ENCODE results near the gene BAZ2B.
"Not testable (repeated sequence)": the region's sequence is repeated elsewhere in the genome, so short reads cannot be mapped to it uniquely, and the experiment has no call there.

Gene BAZ2B

GRCh38 chr2:159366538-159366937 lies 249.8 kb downstream of the BAZ2B start:
- H3K4me1 ChIP-seq (ENCODE audit: insufficient read depth, low read length, severe bottlenecking) = no peaks in the 10 kb centered on the region
- no peaks in the 10 kb centered on the region for H3F3A ChIP-seq (ENCODE audit: insufficient read depth, low read length)
- H3K9me2 ChIP-seq (ENCODE audit: low read depth, low read length) = no peaks in the 10 kb centered on the region
- no peak overlapping the region for H3K4me2 ChIP-seq (ENCODE audit: low read length)
- no peaks in the 10 kb centered on the region for H3K9me3 ChIP-seq (ENCODE audit: low read length)
- H3K36me3 ChIP-seq (ENCODE audit: insufficient read depth, low read length) = 0 out of 2 replicates have a peak, but pooled peaks cover 7% of the 10 kb centered on the region
- H3K79me2 ChIP-seq (ENCODE audit: insufficient read depth, low read length) = no peaks in the 10 kb centered on the region
- H3K27ac ChIP-seq (ENCODE audit: low read depth, low read length, poor library complexity, severe bottlenecking) = no peak overlapping the region
- H2AFZ ChIP-seq (ENCODE audit: low read length) = no peak overlapping the region
- H3K27me3 ChIP-seq (ENCODE audit: insufficient read depth, low read length) = no peaks in the 10 kb centered on the region
- no peak overlapping the region for H3K9ac ChIP-seq (ENCODE audit: low read length)
- H3K4me3 ChIP-seq (ENCODE audit: low read depth, low read length, poor library complexity, severe bottlenecking) = no peak overlapping the region
- no peak for TF ChIP-seq CTCF (IDR thresholded peaks at IDR 0.05; ENCODE audit: low read length)
- TF ChIP-seq EZH2 (IDR thresholded peaks at IDR 0.05; ENCODE audit: borderline replicate concordance, low read length) = no peak
- no peaks in the 10 kb centered on the region for H4K20me1 ChIP-seq (ENCODE audit: insufficient read depth, low read length)

DNA sequence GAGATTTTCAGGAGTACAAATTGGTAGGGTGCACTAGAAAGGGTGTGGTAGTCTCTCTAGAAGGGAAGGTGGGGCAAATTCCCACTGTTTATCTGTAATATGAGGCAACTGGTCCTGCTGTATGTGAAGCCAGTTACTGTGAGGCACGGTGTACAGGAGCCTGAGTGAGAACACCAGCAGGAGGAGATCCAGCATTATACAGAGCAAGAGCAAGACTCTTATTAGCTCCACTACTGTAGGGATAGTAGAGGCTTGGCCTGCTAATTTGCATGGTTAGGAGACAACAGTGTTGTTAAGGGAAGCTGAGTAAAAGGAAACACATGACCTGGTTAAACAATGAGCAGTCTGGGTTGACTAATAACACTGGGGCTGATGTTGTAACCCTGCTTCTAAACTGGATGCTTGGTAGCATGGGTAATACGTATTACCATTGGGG lies 253.5 kb downstream of the BAZ2B start:
- H4K20me1 ChIP-seq (ENCODE audit: insufficient read depth, low read length) = no peaks in the 10 kb centered on the region
- H3K9me2 ChIP-seq (ENCODE audit: low read depth, low read length) = no peaks in the 10 kb centered on the region
- no peak overlapping the region for H3K27ac ChIP-seq (ENCODE audit: low read depth, low read length, poor library complexity, severe bottlenecking)
- no peaks in the 10 kb centered on the region for H3K36me3 ChIP-seq (ENCODE audit: insufficient read depth, low read length)
- no peaks in the 10 kb centered on the region for H3K79me2 ChIP-seq (ENCODE audit: insufficient read depth, low read length)
- no peak for TF ChIP-seq CTCF (IDR thresholded peaks at IDR 0.05; ENCODE audit: low read length)
- no peak for TF ChIP-seq EZH2 (IDR thresholded peaks at IDR 0.05; ENCODE audit: borderline replicate concordance, low read length)
- H3K4me2 ChIP-seq (ENCODE audit: low read length) = no peak overlapping the region
- H2AFZ ChIP-seq (ENCODE audit: low read length) = no peak overlapping the region
- H3K9ac ChIP-seq (ENCODE audit: low read length) = no peak overlapping the region
- H3K9me3 ChIP-seq (ENCODE audit: low read length) = no peaks in the 10 kb centered on the region
- H3K4me1 ChIP-seq (ENCODE audit: insufficient read depth, low read length, severe bottlenecking) = no peaks in the 10 kb centered on the region
- H3K4me3 ChIP-seq (ENCODE audit: low read depth, low read length, poor library complexity, severe bottlenecking) = no peak overlapping the region
- no peaks in the 10 kb centered on the region for H3K27me3 ChIP-seq (ENCODE audit: insufficient read depth, low read length)
- no peaks in the 10 kb centered on the region for H3F3A ChIP-seq (ENCODE audit: insufficient read depth, low read length)

GRCh38 chr2:159362094-159362493 lies 254.3 kb downstream of the BAZ2B start:
- TF ChIP-seq EZH2 (IDR thresholded peaks at IDR 0.05; ENCODE audit: borderline replicate concordance, low read length) = no peak
- TF ChIP-seq CTCF (IDR thresholded peaks at IDR 0.05; ENCODE audit: low read length) = no peak
- Histone ChIP-seq H3K4me2 (ENCODE audit: low read length) (no peak overlapping the region), H3K9me3 (ENCODE audit: low read length) (no peaks in the 10 kb centered on the region), H3K36me3 (ENCODE audit: insufficient read depth, low read length) (no peaks in the 10 kb centered on the region), H3K27me3 (ENCODE audit: insufficient read depth, low read length) (no peaks in the 10 kb centered on the region), H3K9me2 (ENCODE audit: low read depth, low read length) (no peaks in the 10 kb centered on the region), H3K9ac (ENCODE audit: low read length) (no peak overlapping the region), H3K27ac (ENCODE audit: low read depth, low read length, poor library complexity, severe bottlenecking) (no peak overlapping the region), H4K20me1 (ENCODE audit: insufficient read depth, low read length) (no peaks in the 10 kb centered on the region), H3K4me3 (ENCODE audit: low read depth, low read length, poor library complexity, severe bottlenecking) (no peak overlapping the region), H2AFZ (ENCODE audit: low read length) (no peak overlapping the region), H3K4me1 (ENCODE audit: insufficient read depth, low read length, severe bottlenecking) (no peaks in the 10 kb centered on the region), H3F3A (ENCODE audit: insufficient read depth, low read length) (no peaks in the 10 kb centered on the region), H3K79me2 (ENCODE audit: insufficient read depth, low read length) (no peaks in the 10 kb centered on the region)

DNA sequence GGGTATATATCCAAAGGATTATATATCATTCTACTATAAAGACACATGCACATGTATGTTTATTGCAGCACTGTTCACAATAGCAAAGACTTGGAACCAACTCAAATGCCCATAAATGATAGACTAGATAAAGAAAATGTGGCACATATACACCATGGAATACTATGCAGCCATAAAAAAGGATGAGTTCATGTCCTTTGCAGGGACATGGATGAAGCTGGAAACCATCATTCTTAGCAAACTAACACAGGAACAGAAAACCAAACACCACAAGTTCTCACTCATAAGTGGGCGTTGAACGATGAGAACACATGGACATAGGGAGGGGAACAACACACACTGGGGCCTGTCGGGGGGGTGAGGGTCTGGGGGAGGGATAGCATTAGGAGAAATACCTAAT lies 254.7 kb downstream of the BAZ2B start:
- H3K4me1 ChIP-seq (ENCODE audit: insufficient read depth, low read length, severe bottlenecking); H3K36me3 ChIP-seq (ENCODE audit: insufficient read depth, low read length); H3F3A ChIP-seq (ENCODE audit: insufficient read depth, low read length); H3K27me3 ChIP-seq (ENCODE audit: insufficient read depth, low read length); H3K9me2 ChIP-seq (ENCODE audit: low read depth, low read length); H3K9me3 ChIP-seq (ENCODE audit: low read length); H4K20me1 ChIP-seq (ENCODE audit: insufficient read depth, low read length); H3K27ac ChIP-seq (ENCODE audit: low read depth, low read length, poor library complexity, severe bottlenecking); H3K4me3 ChIP-seq (ENCODE audit: low read depth, low read length, poor library complexity, severe bottlenecking); H3K9ac ChIP-seq (ENCODE audit: low read length); H3K4me2 ChIP-seq (ENCODE audit: low read length); H3K79me2 ChIP-seq (ENCODE audit: insufficient read depth, low read length); H2AFZ ChIP-seq (ENCODE audit: low read length): not testable (repeated sequence)
